CD4-positive, CD25-positive, alpha-beta regulatory T cell (primary cell): Measurements from ENCODE around the gene TUBE1. TPM values are rescaled to one million over a fixed set of nuclear protein-coding genes. Genes with fewer than 3 reads are reported as not detected.

Source experiments
- ATAC-seq, 2 donors: fragments of 150-1000 bp; cut with Tn5 transposase; one replicate each; pipeline ENCODE4 v1.10.0; 2021; ENCODE audit warnings: low read depth in 2 of 2, moderate number of reproducible peaks in 2 of 2, moderate library complexity in 1 of 2
- DNase-seq, 3 donors: peaks; one replicate each; pipeline versions ENCODE4 v3.0.0 to v3.0.0-alpha.2; 2012 to 2022; ENCODE audit warnings: mixed read lengths in 1 of 3
- H3K27ac ChIP-seq: one replicate; pipeline ENCODE4 v1.7.0; 2013; ENCODE audit warnings: mild to moderate bottlenecking, low read length; ENCODE audit not compliant: insufficient read depth, poor library complexity, severe bottlenecking
- H3K27me3 ChIP-seq: one replicate; pipeline ENCODE4 v1.7.0; 2013; ENCODE audit warnings: low read length; ENCODE audit not compliant: control insufficient read depth, insufficient read depth
- H3K36me3 ChIP-seq: one replicate; pipeline ENCODE4 v1.7.0; 2013; ENCODE audit warnings: mild to moderate bottlenecking, low read length, moderate library complexity; ENCODE audit not compliant: control insufficient read depth, insufficient read depth
- H3K4me1 ChIP-seq: 2 replicates; pipeline ENCODE4 v1.7.0; 2013; ENCODE audit warnings: mild to moderate bottlenecking, low read length; ENCODE audit not compliant: insufficient read depth, control insufficient read depth, poor library complexity, severe bottlenecking
- H3K4me3 ChIP-seq: one replicate; pipeline ENCODE4 v1.7.0; 2013; ENCODE audit warnings: low read depth, mild to moderate bottlenecking, low read length, moderate library complexity
- H3K9me3 ChIP-seq, 2 experiments: 1 replicate in 1 of 2; 2 replicates in 1 of 2; pipeline ENCODE4 v1.7.0; 2013; ENCODE audit warnings: low read length in 2 of 2, mild to moderate bottlenecking in 1 of 2, moderate library complexity in 1 of 2; ENCODE audit not compliant: control insufficient read depth in 2 of 2
- H3K27ac Mint-ChIP-seq, 3 donors: one replicate each; pipeline ENCODE4 v1.8.0; 2020 to 2022; ENCODE audit warnings: mild to moderate bottlenecking in 3 of 3, mixed read lengths in 3 of 3, moderate library complexity in 2 of 3
- H3K27me3 Mint-ChIP-seq: one replicate; pipeline ENCODE4 v1.8.0; 2022; ENCODE audit warnings: mild to moderate bottlenecking, mixed read lengths
- H3K36me3 Mint-ChIP-seq: one replicate; pipeline ENCODE4 v1.8.0; 2020; ENCODE audit warnings: mixed read lengths
- H3K4me1 Mint-ChIP-seq, 4 donors: one replicate each; pipeline ENCODE4 v1.8.0; 2020 to 2022; ENCODE audit warnings: mixed read lengths in 4 of 4, mild to moderate bottlenecking in 1 of 4
- H3K4me3 Mint-ChIP-seq, 4 donors: one replicate each; pipeline ENCODE4 v1.8.0; 2020 to 2022; ENCODE audit warnings: mild to moderate bottlenecking in 4 of 4, mixed read lengths in 4 of 4, moderate library complexity in 3 of 4
- H3K9me3 Mint-ChIP-seq, 7 donors: one replicate each; pipeline ENCODE4 v1.8.0; 2020 to 2022; ENCODE audit warnings: mixed read lengths in 7 of 7, mild to moderate bottlenecking in 3 of 7, moderate library complexity in 2 of 7
- polyA plus RNA-seq, 4 donors: library from polyadenylated mRNA; unstranded; fragments of 300-500 nt; fragmentation: Illumina TruSeq; gene quantifications; one replicate each; pipeline ENCODE4 v1.2.3, GENCODE V29; 2021
- total RNA-seq: library from RNA; stranded (reverse); gene quantifications from one replicate; pipeline ENCODE4 v1.2.3, GENCODE V29; 2022

The TUBE1 gene
- total and polyA plus RNA-seq, 5 donors from 2014 or later = 11.5 to 21.4 (median 13.1) TPM

DNA sequence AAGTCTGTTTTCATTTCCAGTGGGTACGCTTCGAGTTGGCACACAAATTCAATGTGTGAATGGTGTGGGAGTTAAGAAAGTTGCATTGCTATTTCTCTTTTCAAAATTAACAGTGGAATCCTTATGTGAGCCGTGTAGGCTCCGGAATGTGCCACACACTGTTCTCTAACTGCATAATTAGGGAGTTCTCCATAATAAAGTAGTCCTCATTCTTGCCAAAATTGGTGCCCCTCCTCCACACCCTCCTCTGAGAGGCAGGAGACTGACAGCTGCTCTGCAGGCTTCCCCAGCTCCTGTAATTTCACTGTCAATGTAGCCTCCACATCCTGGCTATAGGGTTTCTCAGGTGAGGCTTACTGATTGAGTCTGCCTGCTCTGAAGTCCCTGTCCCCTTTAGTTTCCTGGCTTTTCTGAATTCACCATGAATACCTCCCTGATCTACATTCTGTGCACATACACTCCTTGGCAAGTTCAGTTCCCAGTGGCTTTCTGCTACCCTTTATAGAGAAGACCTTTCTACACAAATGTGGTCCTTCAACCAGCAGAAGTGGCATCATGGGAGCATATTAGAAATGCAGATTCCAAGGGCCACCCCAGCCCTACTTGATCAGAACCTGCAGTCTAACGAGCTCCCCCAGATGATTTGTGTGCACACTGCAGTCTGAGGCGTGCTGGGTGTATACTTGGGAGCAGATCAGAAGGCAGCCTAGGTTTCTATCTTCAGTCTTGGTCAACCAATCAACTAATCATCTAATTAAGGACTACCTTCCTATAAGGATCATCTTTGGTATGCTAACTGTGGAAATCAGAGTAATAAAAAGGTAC is 53.3 kb downstream of the TUBE1 start:
- no peak overlapping the region for H3K4me3 ChIP-seq
- peak overlapping the region; percentile 45 to 89 (median 88) for H3K27ac Mint-ChIP-seq
- H3K9me3 ChIP-seq = no peaks in the 10 kb centered on the region
- no peaks in the 10 kb centered on the region for H3K27me3 ChIP-seq
- H3K36me3 Mint-ChIP-seq = no peaks in the 10 kb centered on the region
- DNase-seq (no peak), ATAC-seq (no peak)
- H3K36me3 ChIP-seq = no peaks in the 10 kb centered on the region
- no peak overlapping the region for H3K27ac ChIP-seq
- H3K4me1 Mint-ChIP-seq = peaks cover 33 to 65% (median 56%) of the 10 kb centered on the region in 4 donors
- H3K9me3 Mint-ChIP-seq = no peaks in the 10 kb centered on the region
- H3K27me3 Mint-ChIP-seq = no peaks in the 10 kb centered on the region
- peaks cover 37% of the 10 kb centered on the region for H3K4me1 ChIP-seq
- H3K4me3 Mint-ChIP-seq = peak overlapping the region in 1 of 4 donors; percentile 23

DNA sequence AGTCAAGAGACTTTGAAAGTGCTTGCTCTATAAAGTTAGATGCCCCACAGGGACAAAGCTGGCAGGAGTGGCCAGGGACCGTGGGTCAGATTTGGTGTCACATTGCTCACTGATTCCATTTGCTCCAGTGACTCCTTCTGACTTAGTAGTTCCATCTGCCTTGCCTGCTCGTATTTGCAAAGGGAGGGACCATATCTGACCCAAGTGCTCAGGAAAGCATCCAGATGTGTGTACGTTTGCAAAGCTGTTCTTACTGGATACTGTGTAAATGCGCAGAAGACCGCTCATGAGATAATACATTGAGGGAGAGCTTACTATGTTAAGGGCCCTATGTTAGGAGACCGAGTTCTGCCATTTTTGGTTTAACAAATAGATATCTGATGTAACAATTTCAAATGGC is 54.6 kb downstream of the TUBE1 start:
- peaks cover 50% of the 10 kb centered on the region for H3K4me1 ChIP-seq

GRCh38 chr6:112031960-112032359 is 55.3 kb downstream of the TUBE1 start:
- no peaks in the 10 kb centered on the region for H3K36me3 ChIP-seq
- Mint-ChIP-seq H3K9me3 (peaks cover 0 to 3% (median 0%) of the 10 kb centered on the region in 7 donors), H3K4me1 (peaks cover 41 to 83% (median 70%) of the 10 kb centered on the region in 4 donors), H3K27me3 (no peaks in the 10 kb centered on the region), H3K36me3 (no peaks in the 10 kb centered on the region), H3K4me3 (no peak overlapping the region), H3K27ac (peak overlapping the region in 2 of 3 donors; percentile 74 to 93)
- DNase-seq (no peak), ATAC-seq (no peak)
- H3K4me1 ChIP-seq = peaks cover 57% of the 10 kb centered on the region
- no peaks in the 10 kb centered on the region for H3K9me3 ChIP-seq
- no peak overlapping the region for H3K27ac ChIP-seq
- H3K4me3 ChIP-seq = no peak overlapping the region
- H3K27me3 ChIP-seq = no peaks in the 10 kb centered on the region

More for the DNA sequence above, 54.6 kb downstream of the TUBE1 start:
- H3K27ac Mint-ChIP-seq = peak overlapping the region in 1 of 3 donors; percentile 32
- peaks cover 40 to 78% (median 63%) of the 10 kb centered on the region in 4 donors for H3K4me1 Mint-ChIP-seq
- Histone ChIP-seq H3K27ac (no peak overlapping the region), H3K9me3 (no peaks in the 10 kb centered on the region), H3K27me3 (no peaks in the 10 kb centered on the region), H3K36me3 (no peaks in the 10 kb centered on the region), H3K4me3 (no peak overlapping the region)
- DNase-seq (no peak), ATAC-seq (no peak)
- H3K36me3 Mint-ChIP-seq = no peaks in the 10 kb centered on the region
- H3K9me3 Mint-ChIP-seq = peaks cover 0 to 1% (median 0%) of the 10 kb centered on the region in 7 donors
- H3K27me3 Mint-ChIP-seq = no peaks in the 10 kb centered on the region
- no peak overlapping the region for H3K4me3 Mint-ChIP-seq

GRCh38 chr6:112030961-112031660 is 56.2 kb downstream of the TUBE1 start:
- no peak for ATAC-seq
- DNase-seq = no peak
- H3K4me1 Mint-ChIP-seq = peaks cover 33 to 84% (median 74%) of the 10 kb centered on the region in 4 donors
- Histone ChIP-seq H3K4me1 (peaks cover 62% of the 10 kb centered on the region), H3K9me3 (no peaks in the 10 kb centered on the region), H3K27ac (no peak overlapping the region), H3K36me3 (no peaks in the 10 kb centered on the region), H3K27me3 (no peaks in the 10 kb centered on the region), H3K4me3 (no peak overlapping the region)
- no peaks in the 10 kb centered on the region for H3K27me3 Mint-ChIP-seq
- H3K27ac Mint-ChIP-seq = peak overlapping the region; percentile 74 to 95 (median 93)
- H3K4me3 Mint-ChIP-seq = peak overlapping the region in 2 of 4 donors; percentile 6 to 16
- no peaks in the 10 kb centered on the region for H3K36me3 Mint-ChIP-seq
- peaks cover 0 to 3% (median 0%) of the 10 kb centered on the region in 7 donors for H3K9me3 Mint-ChIP-seq

DNA sequence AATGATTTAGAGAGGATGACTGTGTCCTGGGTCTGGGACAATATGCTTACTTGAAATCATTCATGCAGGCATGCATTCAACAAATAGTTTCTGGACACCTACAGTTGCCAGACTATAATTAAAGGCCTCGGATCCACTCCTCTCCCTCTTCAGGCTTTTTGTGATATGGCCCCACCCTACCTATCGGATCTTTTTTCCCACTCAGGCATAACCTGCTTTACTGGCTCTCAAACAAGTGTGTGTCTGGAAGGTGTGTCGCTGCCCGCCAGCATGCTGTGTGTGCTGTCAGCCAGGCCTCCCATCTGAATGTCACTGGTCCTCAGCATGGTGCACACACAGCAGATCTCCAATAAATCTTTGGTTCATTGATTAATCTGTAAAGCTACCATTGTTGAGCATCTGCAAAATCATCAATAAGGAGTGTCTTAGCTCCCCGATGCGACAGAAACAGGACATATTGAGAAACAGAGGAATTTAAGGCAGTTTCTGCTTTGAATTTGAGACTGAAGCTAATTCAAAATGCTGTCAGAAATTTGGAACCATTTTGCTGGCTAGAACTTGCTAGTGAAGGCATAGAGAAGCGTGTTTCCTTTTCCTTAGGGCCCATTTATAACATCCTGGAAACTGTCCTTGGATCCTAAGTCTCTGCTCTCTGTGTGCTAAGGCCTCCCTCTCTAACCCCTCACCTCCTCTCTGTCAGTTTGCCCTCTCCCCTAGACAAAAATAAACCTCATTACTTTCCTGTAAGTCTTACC is 56.9 kb downstream of the TUBE1 start:
- no peak overlapping the region for H3K4me3 ChIP-seq
- peak overlapping the region; percentile 93 to 96 (median 95) for H3K27ac Mint-ChIP-seq
- no peaks in the 10 kb centered on the region for H3K27me3 Mint-ChIP-seq
- no peak for DNase-seq
- no peak for ATAC-seq
- H3K9me3 Mint-ChIP-seq = peaks cover 0 to 4% (median 0%) of the 10 kb centered on the region in 7 donors
- no peaks in the 10 kb centered on the region for H3K27me3 ChIP-seq
- no peaks in the 10 kb centered on the region for H3K36me3 ChIP-seq
- peaks cover 60% of the 10 kb centered on the region for H3K4me1 ChIP-seq
- peak overlapping the region in 2 of 4 donors; percentile 6 to 19 for H3K4me3 Mint-ChIP-seq
- no peaks in the 10 kb centered on the region for H3K9me3 ChIP-seq
- H3K27ac ChIP-seq = no peak overlapping the region
- no peaks in the 10 kb centered on the region for H3K36me3 Mint-ChIP-seq
- peaks cover 26 to 81% (median 67%) of the 10 kb centered on the region in 4 donors for H3K4me1 Mint-ChIP-seq

DNA sequence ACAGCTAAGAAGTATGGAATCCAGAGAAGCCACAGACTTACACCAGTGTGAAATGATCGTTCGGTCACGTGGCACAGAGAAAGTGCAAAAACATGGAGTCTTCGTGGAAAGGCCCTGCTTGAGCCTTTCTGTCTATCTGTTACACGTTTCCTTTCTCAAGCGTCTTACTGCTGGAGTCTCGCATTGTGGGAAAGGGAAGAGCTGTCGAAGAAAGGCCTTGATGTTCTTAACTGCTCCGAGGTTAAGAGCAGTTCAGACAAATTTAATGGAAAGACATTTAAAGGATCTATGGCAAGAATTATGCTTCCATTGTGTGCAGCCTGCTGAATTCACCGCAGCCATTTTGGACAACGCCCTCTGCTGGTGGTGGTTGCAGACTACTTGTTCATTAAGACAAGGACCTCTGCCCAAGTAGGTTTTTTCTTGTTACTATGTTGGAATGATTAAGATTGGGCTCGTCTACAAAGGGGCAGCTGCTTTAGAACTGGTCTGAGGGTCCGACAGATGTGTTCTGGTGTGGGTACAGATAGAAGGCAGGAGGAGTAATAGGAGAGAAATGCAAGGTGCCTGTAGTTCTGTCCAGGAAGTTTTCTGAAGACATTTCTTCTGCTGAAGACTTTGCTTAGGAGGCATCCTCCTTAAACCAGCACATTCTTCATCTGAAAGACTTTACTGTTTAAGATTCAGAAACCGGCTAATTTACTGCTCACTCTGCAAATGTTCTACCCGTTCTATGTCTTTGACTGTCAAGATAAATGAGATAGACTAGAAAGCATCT is 58.0 kb downstream of the TUBE1 start:
- H3K9me3 Mint-ChIP-seq = peaks cover 0 to 8% (median 4%) of the 10 kb centered on the region in 7 donors
- Histone ChIP-seq H3K9me3 (no peaks in the 10 kb centered on the region), H3K27ac (peak overlapping the region; percentile 81), H3K36me3 (no peaks in the 10 kb centered on the region), H3K4me3 (peak overlapping the region; percentile 68), H3K27me3 (no peaks in the 10 kb centered on the region), H3K4me1 (peaks cover 54% of the 10 kb centered on the region)
- H3K27ac Mint-ChIP-seq = peak overlapping the region; percentile 93 to 96 (median 95)
- peaks cover 24 to 81% (median 61%) of the 10 kb centered on the region in 4 donors for H3K4me1 Mint-ChIP-seq
- peak overlapping the region in 3 of 4 donors; percentile 43 to 81 (median 66) for H3K4me3 Mint-ChIP-seq
- peaks cover 5% of the 10 kb centered on the region for H3K36me3 Mint-ChIP-seq
- peak; percentile 38 to 84 (median 49) for DNase-seq
- ATAC-seq = no peak
- H3K27me3 Mint-ChIP-seq = no peaks in the 10 kb centered on the region
